Common myeloid progenitor, CD34-positive (primary cell): ENCODE results near the gene RPL19.

Experiments used
- CTCF ChIA-PET: fragments of 350-600 bp; sonication (Branson Sonifier 250); formaldehyde crosslinking; loops from one replicate; lab custom pipeline; 2021; ENCODE audit warnings: antibody characterized with exemption; lab: Charles Lee
- POLR2A ChIA-PET: fragments of 350-600 bp; sonication (Branson Sonifier 250); formaldehyde crosslinking; loops from one replicate; lab custom pipeline; 2021; ENCODE audit warnings: antibody characterized with exemption; lab: Charles Lee
- DNase-seq, 3 donors: peaks; one replicate each; pipeline versions ENCODE4 v3.0.0 to v3.0.0-alpha.2; 2013
- H3K27ac ChIP-seq, 2 experiments: 1 replicate in 1 of 2; 2 replicates in 1 of 2; pipeline ENCODE4 v1.7.0; 2013; ENCODE audit warnings: inconsistent platforms in 2 of 2, low read length in 2 of 2, mild to moderate bottlenecking in 2 of 2, low read depth in 1 of 2, moderate library complexity in 1 of 2; ENCODE audit not compliant: severe bottlenecking in 2 of 2, insufficient read depth in 1 of 2, poor library complexity in 1 of 2
- H3K27me3 ChIP-seq, 5 experiments: replicated peaks in 2 of 5; 1 replicate in 3 of 5; 2 replicates in 2 of 5; pipeline versions ENCODE4 v1.6.1 to v1.7.0; 2013; ENCODE audit warnings: low read length in 4 of 5, mild to moderate bottlenecking in 2 of 5, moderate library complexity in 2 of 5, inconsistent platforms in 1 of 5; ENCODE audit not compliant: insufficient read depth in 5 of 5, control insufficient read depth in 4 of 5
- H3K36me3 ChIP-seq, 4 experiments: 1 replicate in 2 of 4; 2 replicates in 2 of 4; pipeline versions ENCODE4 v1.6.1 to v1.7.0; 2013; ENCODE audit warnings: low read length in 3 of 4, control low read depth in 1 of 4, mild to moderate bottlenecking in 1 of 4; ENCODE audit not compliant: control insufficient read depth in 4 of 4, insufficient read depth in 4 of 4
- H3K4me1 ChIP-seq, 4 experiments: 1 replicate in 3 of 4; 2 replicates in 1 of 4; pipeline versions ENCODE4 v1.6.1 to v1.7.1; 2013; ENCODE audit warnings: low read length in 3 of 4, mild to moderate bottlenecking in 3 of 4, control low read depth in 1 of 4, inconsistent platforms in 1 of 4, moderate library complexity in 1 of 4; ENCODE audit not compliant: control insufficient read depth in 4 of 4, insufficient read depth in 4 of 4; ENCODE audit errors: control extremely low read depth in 1 of 4
- H3K4me3 ChIP-seq, 7 experiments: 1 replicate in 4 of 7; 2 replicates in 3 of 7; pipeline versions ENCODE4 v1.5.1 to v1.7.0; 2013; ENCODE audit warnings: mild to moderate bottlenecking in 7 of 7, low read length in 6 of 7, moderate library complexity in 6 of 7, inconsistent platforms in 2 of 7, low read depth in 2 of 7, control low read depth in 1 of 7; ENCODE audit not compliant: insufficient read depth in 4 of 7, control insufficient read depth in 1 of 7; ENCODE audit errors: extremely low read depth in 1 of 7
- H3K9me3 ChIP-seq, 5 experiments: 1 replicate in 4 of 5; 2 replicates in 1 of 5; pipeline versions ENCODE4 v1.6.1 to v1.7.1; 2013; ENCODE audit warnings: low read length in 4 of 5, mild to moderate bottlenecking in 2 of 5, inconsistent platforms in 1 of 5, low read depth in 1 of 5, moderate library complexity in 1 of 5; ENCODE audit not compliant: control insufficient read depth in 4 of 5, insufficient read depth in 2 of 5; ENCODE audit errors: control extremely low read depth in 1 of 5
- WGBS: methylation state at CpG from one replicate; pipeline ENCODE4 v1.1.5; 2013; ENCODE audit not compliant: insufficient coverage; 5-methylcytosine and 5-hydroxymethylcytosine counted together

RPL19 gene

DNA sequence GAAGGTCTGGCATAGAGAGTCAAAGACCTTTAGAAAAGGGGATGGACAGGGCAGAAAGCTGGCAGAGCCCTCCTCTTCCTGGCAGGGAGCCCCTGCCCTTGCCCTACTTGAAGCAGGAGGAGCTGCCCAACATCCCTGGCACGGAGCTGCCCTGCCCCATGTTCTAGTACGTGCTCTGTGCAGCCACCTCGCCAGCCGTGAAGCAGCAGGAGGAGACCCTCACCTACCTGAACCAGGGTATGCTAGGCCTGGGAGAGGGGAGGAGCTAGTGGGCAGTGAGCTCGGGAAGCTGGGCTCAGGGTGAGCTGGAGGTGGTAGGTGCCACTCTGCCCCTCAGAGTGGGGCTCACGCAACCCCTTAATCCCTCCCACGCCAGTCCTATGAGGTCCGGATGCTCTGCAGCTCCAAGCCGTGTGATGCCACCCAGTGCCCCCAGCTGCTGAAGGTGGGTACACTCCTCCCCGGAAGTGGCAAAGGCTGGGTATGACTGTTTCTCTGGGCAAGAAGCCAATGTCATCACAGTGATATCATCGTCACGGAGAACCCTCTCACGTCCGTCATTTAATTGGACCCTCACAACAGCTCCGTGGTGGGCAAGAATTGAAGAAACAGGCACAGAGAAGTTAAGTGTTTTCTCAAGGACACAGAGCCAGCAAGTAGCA, 38.4 kb downstream of the RPL19 start:
- no peaks in the 10 kb centered on the region for H3K36me3 ChIP-seq
- H3K9me3 ChIP-seq = no peaks in the 10 kb centered on the region
- CTCF ChIA-PET = interaction anchor here (0.7 to 21.2 kb wide), 21 partner anchors 9 to 255 kb away, joined by 3 to 425 read pairs (median 3); partner anchors contain the start of genes RPL19 and STAC2
- 32% methylated on average over 13 of the region's 15 CpGs for WGBS
- H3K4me3 ChIP-seq = peak overlapping the region in 1 of 7 experiments; percentile 57
- POLR2A ChIA-PET = interaction anchor here (1.1 kb wide), 1 partner anchor 32 kb away, joined by 5 read pairs; no protein-coding TSS in a partner anchor
- peak; percentile 80 to 90 (median 89) for DNase-seq
- H3K27ac ChIP-seq = no peak overlapping the region
- H3K4me1 ChIP-seq = peaks cover 0 to 19% (median 12%) of the 10 kb centered on the region in 4 experiments
- no peaks in the 10 kb centered on the region for H3K27me3 ChIP-seq

DNA sequence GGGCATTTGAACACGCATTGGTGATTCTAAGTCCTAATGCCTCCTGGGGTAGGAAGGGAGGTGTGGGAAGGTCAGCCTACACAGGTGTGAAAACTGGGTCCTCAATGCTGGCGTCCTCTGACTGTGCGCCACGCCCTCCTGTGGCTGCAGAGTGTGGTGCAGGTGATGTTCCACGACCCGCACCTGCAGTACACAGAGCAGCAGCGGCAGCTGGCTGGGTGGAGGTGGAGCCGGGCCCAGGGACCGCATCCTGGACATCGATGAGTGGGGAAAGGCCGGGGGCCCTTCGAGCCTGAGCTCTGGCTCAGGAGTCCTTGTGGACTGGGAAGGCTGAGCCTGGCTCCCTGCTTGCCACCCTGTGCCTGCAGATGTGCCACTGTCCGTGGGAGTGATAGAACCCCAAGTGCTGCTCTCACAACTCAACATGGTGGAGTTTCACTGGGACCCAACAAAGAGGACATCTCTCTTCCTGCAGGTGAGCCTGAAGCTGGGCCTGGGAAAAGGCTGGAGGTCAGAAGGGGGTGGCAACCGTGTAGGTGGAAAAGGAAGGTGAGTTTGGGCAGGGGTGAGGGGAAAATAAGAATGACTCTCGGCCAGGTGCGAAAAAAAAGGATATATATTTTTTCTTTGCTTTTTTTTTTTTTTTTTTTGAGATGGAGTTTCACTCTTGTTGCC, 39.7 kb downstream of the RPL19 start:
- H3K36me3 ChIP-seq = no peaks in the 10 kb centered on the region
- no peaks in the 10 kb centered on the region for H3K9me3 ChIP-seq
- POLR2A ChIA-PET = interaction anchor here (0.5 to 0.7 kb wide), 2 partner anchors 33 to 37 kb away, joined by 3 to 7 read pairs; no protein-coding TSS in a partner anchor
- DNase-seq = peak in 2 of 3 donors; percentile 68 to 72
- H3K27me3 ChIP-seq = no peaks in the 10 kb centered on the region
- H3K27ac ChIP-seq = no peak overlapping the region
- peaks cover 2 to 30% (median 23%) of the 10 kb centered on the region in 4 experiments for H3K4me1 ChIP-seq
- 36% methylated on average over 14 of the region's 16 CpGs for WGBS
- no peak overlapping the region for H3K4me3 ChIP-seq
- CTCF ChIA-PET = interaction anchor here (0.6 to 21.2 kb wide), 5 partner anchors 8 to 69 kb away, joined by 3 to 425 read pairs (median 47); partner anchors contain the start of gene RPL19

GRCh38 chr17:39240631-39241030, 40.5 kb downstream of the RPL19 start:
- Histone ChIP-seq H3K4me3 (no peak overlapping the region), H3K27me3 (no peaks in the 10 kb centered on the region), H3K4me1 (peaks cover 2 to 30% (median 23%) of the 10 kb centered on the region in 4 experiments), H3K9me3 (no peaks in the 10 kb centered on the region), H3K36me3 (no peaks in the 10 kb centered on the region), H3K27ac (no peak overlapping the region)
- no peak for DNase-seq
- WGBS = 100% methylated on average over 3 of the region's 5 CpGs
- CTCF ChIA-PET = interaction anchor here (1.2 to 21.2 kb wide), 3 partner anchors 9 to 36 kb away, joined by 4 to 425 read pairs (median 53); partner anchors contain the start of gene RPL19
- POLR2A ChIA-PET = no interaction called here

DNA sequence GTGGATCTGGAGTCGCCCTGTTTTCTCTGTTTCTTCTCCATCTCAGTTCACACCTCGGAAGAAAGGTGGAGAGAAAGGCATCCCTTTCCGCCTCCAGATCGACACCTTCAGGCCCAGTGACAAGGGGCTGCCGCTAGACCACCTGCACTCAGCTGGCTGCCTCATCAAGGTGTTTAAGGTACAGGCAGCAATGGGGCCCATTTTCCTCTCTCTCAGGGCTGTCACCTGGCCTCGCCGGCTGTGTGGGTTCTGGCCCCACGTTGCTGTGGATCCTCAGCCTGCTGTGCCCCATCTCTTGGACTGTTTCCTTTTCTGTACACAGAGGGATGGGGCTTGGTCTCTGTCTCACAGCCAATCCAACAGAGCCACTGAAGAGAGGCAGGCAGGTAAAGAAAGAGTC, 43.1 kb downstream of the RPL19 start:
- no peaks in the 10 kb centered on the region for H3K36me3 ChIP-seq
- DNase-seq = no peak
- ChIA-PET POLR2A (interaction anchor here (0.6 kb wide), 1 partner anchor 271 kb away, joined by 3 read pairs; no protein-coding TSS in a partner anchor), CTCF (interaction anchor here (1.5 to 21.2 kb wide), 6 partner anchors 11 to 110 kb away, joined by 6 to 425 read pairs (median 14); partner anchors contain the start of gene RPL19)
- H3K27me3 ChIP-seq = no peaks in the 10 kb centered on the region
- H3K27ac ChIP-seq = no peak overlapping the region
- 90% methylated on average over 8 of the region's 8 CpGs for WGBS
- H3K4me3 ChIP-seq = no peak overlapping the region
- H3K9me3 ChIP-seq = no peaks in the 10 kb centered on the region
- peaks cover 2 to 24% (median 17%) of the 10 kb centered on the region in 4 experiments for H3K4me1 ChIP-seq

DNA sequence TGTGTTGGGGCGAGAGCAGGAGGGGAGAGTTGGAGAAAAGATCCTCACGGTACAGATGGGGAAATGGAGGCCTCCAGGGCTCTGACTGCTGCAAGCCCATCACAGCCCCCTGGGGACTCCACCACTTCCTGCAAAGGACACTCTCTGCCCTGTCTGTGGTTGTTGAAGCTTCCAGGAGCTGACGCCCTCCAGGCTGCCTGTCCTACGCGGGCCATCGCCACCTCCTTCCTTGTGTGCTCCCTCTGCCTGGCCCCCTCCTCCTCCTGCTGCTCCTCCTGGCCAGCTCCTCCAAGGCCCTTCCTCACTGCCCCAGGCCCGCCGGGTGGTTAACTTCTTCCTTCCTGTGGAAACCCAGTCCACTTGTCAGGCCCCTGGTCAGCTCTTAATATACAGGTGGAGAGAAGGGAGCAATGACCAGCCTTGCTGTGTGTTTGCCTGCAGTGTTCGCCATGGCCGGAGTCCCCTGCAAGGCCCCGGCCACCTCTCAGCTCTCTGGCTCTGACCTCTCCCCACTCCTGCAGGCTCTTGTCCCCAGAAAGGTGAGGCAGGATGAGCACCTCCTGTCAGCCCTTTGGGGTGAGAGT, 44.0 kb downstream of the RPL19 start:
- H3K27ac ChIP-seq = no peak overlapping the region
- ChIA-PET CTCF (interaction anchor here (0.9 to 21.2 kb wide), 21 partner anchors 9 to 262 kb away, joined by 3 to 425 read pairs (median 6); partner anchors contain the start of gene RPL19), POLR2A (interaction anchor here (0.6 to 1.5 kb wide), 3 partner anchors 12 to 207 kb away, joined by 3 to 8 read pairs (median 4); partner anchors contain the start of gene MED1)
- peaks cover 2 to 15% (median 11%) of the 10 kb centered on the region in 4 experiments for H3K4me1 ChIP-seq
- H3K27me3 ChIP-seq = no peaks in the 10 kb centered on the region
- H3K36me3 ChIP-seq = peaks cover 0 to 3% (median 0%) of the 10 kb centered on the region in 4 experiments
- 41% methylated on average over 9 of the region's 11 CpGs for WGBS
- H3K9me3 ChIP-seq = no peaks in the 10 kb centered on the region
- H3K4me3 ChIP-seq = peak overlapping the region in 2 of 7 experiments; percentile 7 to 23
- DNase-seq = peak in 2 of 3 donors; percentile 49 to 50

- peaks cover 2 to 12% (median 11%) of the 10 kb centered on the region in 4 experiments for H3K4me1 ChIP-seq
- H3K36me3 ChIP-seq = peaks cover 0 to 3% (median 0%) of the 10 kb centered on the region in 4 experiments
- CTCF ChIA-PET = interaction anchor here (0.9 to 21.2 kb wide), 24 partner anchors 9 to 304 kb away, joined by 3 to 425 read pairs (median 4); partner anchors contain the start of gene RPL19
- H3K9me3 ChIP-seq = no peaks in the 10 kb centered on the region
- POLR2A ChIA-PET = interaction anchor here (0.8 to 1.5 kb wide), 3 partner anchors 13 to 38 kb away, joined by 3 to 8 read pairs (median 3); no protein-coding TSS in a partner anchor
- 59% methylated on average over 6 of the region's 6 CpGs for WGBS
- DNase-seq = peak; percentile 81 to 88 (median 82)
- no peaks in the 10 kb centered on the region for H3K27me3 ChIP-seq
- no peak overlapping the region for H3K27ac ChIP-seq
- no peak overlapping the region for H3K4me3 ChIP-seq
Measured at GRCh38 chr17:39244600-39245570, 44.8 kb downstream of the RPL19 start.
